ENCODE results near the gene ASB5. TPM values are rescaled to one million over a fixed set of nuclear protein-coding genes. Genes with fewer than 3 reads are reported as not detected.

Gene ASB5
- total and polyA plus RNA-seq, 12 donors = 0.17 to 0.27 (median 0.20) TPM; not detected in 9

GRCh38 chr4:176262243-176262642, 6.8 kb downstream of the ASB5 start:
- Histone ChIP-seq H3K9me3 (replicated peaks in 1 of 3) (no peaks in the 10 kb centered on the region), H3K36me3 (replicated peaks in 1 of 2) (no peaks in the 10 kb centered on the region), H3K4me3 (no peak overlapping the region), H3K27ac (no peak overlapping the region), H3K27me3 (no peaks in the 10 kb centered on the region), H3K4me1 (replicated peaks in 1 of 2) (no peaks in the 10 kb centered on the region)
- DNase-seq = no peak
- TF ChIP-seq POLR2A (IDR thresholded peaks at IDR 0.05) (no peak), CTCF (IDR thresholded peaks at IDR 0.05) (no peak)
- intact Hi-C loops (cut with DNase I) = no loop called here

GRCh38 chr4:176261481-176261880, 7.5 kb downstream of the ASB5 start:
- 70 to 72% (median 71%) methylated on average over 3 of the region's 3 CpGs for WGBS, 4 donors
- intact Hi-C loops (cut with DNase I) = no loop called here

GRCh38 chr4:176261018-176261417, 8.0 kb downstream of the ASB5 start:
- Histone ChIP-seq H3K9me3 (replicated peaks in 1 of 3) (no peaks in the 10 kb centered on the region), H3K4me3 (no peak overlapping the region), H3K4me1 (replicated peaks in 1 of 2) (no peaks in the 10 kb centered on the region), H3K36me3 (replicated peaks in 1 of 2) (no peaks in the 10 kb centered on the region), H3K27ac (no peak overlapping the region), H3K27me3 (no peaks in the 10 kb centered on the region)
- TF ChIP-seq POLR2A (IDR thresholded peaks at IDR 0.05) = no peak
- TF ChIP-seq CTCF (IDR thresholded peaks at IDR 0.05) = no peak
- 78 to 89% (median 82%) methylated on average over 3 of the region's 3 CpGs for WGBS, 4 donors
- DNase-seq = no peak
- intact Hi-C loops (cut with DNase I) = no loop called here

More at GRCh38 chr4:176261481-176261880, 7.5 kb downstream of the ASB5 start:
- TF ChIP-seq CTCF (IDR thresholded peaks at IDR 0.05) = no peak
- no peak for TF ChIP-seq POLR2A (IDR thresholded peaks at IDR 0.05)
- H3K4me1 ChIP-seq (replicated peaks in 1 of 2) = no peaks in the 10 kb centered on the region
- H3K4me3 ChIP-seq = no peak overlapping the region
- H3K36me3 ChIP-seq (replicated peaks in 1 of 2) = no peaks in the 10 kb centered on the region
- DNase-seq = no peak
- H3K27ac ChIP-seq = no peak overlapping the region
- no peaks in the 10 kb centered on the region for H3K9me3 ChIP-seq (replicated peaks in 1 of 3)
- H3K27me3 ChIP-seq = no peaks in the 10 kb centered on the region

DNA sequence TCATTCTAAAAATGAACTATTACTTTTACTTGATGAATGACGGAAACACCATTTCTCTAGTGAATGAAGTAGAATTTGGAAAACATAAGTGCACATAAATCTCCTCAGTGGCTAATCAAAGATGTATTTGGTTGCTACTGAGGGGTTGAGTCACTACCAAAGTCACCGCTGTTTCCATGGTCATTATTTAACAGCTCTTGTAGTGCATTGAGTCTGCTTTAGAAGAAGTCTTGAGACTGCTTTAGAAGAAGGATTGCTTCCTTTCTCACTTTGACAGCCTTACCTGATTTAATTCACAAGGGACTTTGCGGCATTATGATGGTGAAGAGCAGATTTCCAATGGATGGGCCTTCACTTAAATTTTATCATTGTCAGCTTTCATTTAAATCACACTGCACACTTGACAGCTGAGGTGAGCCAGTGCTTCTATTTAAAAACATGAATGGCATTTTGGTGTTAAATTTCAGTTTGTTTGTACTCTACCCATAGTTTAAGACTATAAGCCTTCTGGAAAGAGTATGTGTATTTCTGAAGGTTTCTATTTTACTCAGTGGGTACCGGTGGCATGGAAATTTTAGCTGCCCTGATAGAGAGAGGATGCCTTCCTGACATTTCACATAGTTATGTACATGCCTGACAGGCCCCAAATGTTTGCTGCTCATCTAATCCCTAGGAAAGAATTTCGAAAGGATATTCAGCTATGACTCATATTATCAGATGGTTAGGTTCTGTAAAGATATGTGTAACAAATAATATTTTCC, 9.5 kb downstream of the ASB5 start:
- H3K27ac ChIP-seq = no peak overlapping the region
- H3K4me3 ChIP-seq = no peak overlapping the region
- TF ChIP-seq CTCF (IDR thresholded peaks at IDR 0.05) (no peak), POLR2A (IDR thresholded peaks at IDR 0.05) (no peak)
- H3K9me3 ChIP-seq (replicated peaks in 1 of 3) = no peaks in the 10 kb centered on the region
- no peaks in the 10 kb centered on the region for H3K4me1 ChIP-seq (replicated peaks in 1 of 2)
- H3K27me3 ChIP-seq = no peaks in the 10 kb centered on the region
- intact Hi-C loops (cut with DNase I) = no loop called here
- 72 to 85% (median 82%) methylated on average over 5 of the region's 5 CpGs for WGBS, 4 donors
- no peaks in the 10 kb centered on the region for H3K36me3 ChIP-seq (replicated peaks in 1 of 2)
- no peak for DNase-seq

Measured in adrenal gland (tissue), 12 donors.